CD4-positive, alpha-beta T cell (primary cell): ENCODE results near the gene HTD2. TPM values are rescaled to one million over a fixed set of nuclear protein-coding genes. Genes with fewer than 3 reads are reported as not detected.

Source experiments
- ATAC-seq: fragments of 200-7000 bp; cut with Tn5 transposase; one replicate; pipeline ENCODE4 v1.10.0; 2022; ENCODE audit warnings: mild to moderate bottlenecking; ENCODE audit not compliant: poor library complexity
- CTCF ChIA-PET: fragments of 350-600 bp; sonication (Branson Sonifier 250); formaldehyde crosslinking; loops from one replicate; lab custom pipeline; 2021; ENCODE audit warnings: antibody characterized with exemption, inconsistent platforms; lab: Charles Lee
- POLR2A ChIA-PET: fragments of 350-600 bp; sonication (Branson Sonifier 250); formaldehyde crosslinking; loops from one replicate; lab custom pipeline; 2021; ENCODE audit warnings: antibody characterized with exemption, inconsistent platforms; lab: Charles Lee
- DNase-seq, 14 experiments: peaks; one replicate each; pipeline ENCODE4 v3.0.0-alpha.2; 2013 to 2020; ENCODE audit warnings: mixed read lengths in 2 of 14
- H3K27ac ChIP-seq, 2 donors: one replicate each; pipeline versions ENCODE4 v1.5.1 to v1.7.0; 2013; ENCODE audit warnings: low read length in 2 of 2, low read depth in 1 of 2, mild to moderate bottlenecking in 1 of 2
- H3K27me3 ChIP-seq, 2 experiments: 1 replicate in 1 of 2; 2 replicates in 1 of 2; pipeline versions ENCODE4 v1.6.1 to v1.7.0; 2013; ENCODE audit warnings: low read length in 2 of 2, control low read depth in 1 of 2, mild to moderate bottlenecking in 1 of 2, moderate library complexity in 1 of 2; ENCODE audit not compliant: insufficient read depth in 2 of 2, control insufficient read depth in 1 of 2
- H3K36me3 ChIP-seq: one replicate; pipeline ENCODE4 v1.6.1; 2013; ENCODE audit warnings: low read length, control low read depth; ENCODE audit not compliant: insufficient read depth
- H3K4me1 ChIP-seq: one replicate; pipeline ENCODE4 v1.6.1; 2013; ENCODE audit warnings: low read length, control low read depth; ENCODE audit not compliant: insufficient read depth
- H3K4me3 ChIP-seq: one replicate; pipeline ENCODE4 v1.5.1; 2013; ENCODE audit warnings: mild to moderate bottlenecking, low read length, moderate library complexity
- H3K9me3 ChIP-seq, 2 experiments: 1 replicate in 1 of 2; 2 replicates in 1 of 2; pipeline versions ENCODE4 v1.6.1 to v1.7.0; 2013; ENCODE audit warnings: low read length in 2 of 2, mild to moderate bottlenecking in 2 of 2, control low read depth in 1 of 2, moderate library complexity in 1 of 2; ENCODE audit not compliant: control insufficient read depth in 1 of 2, insufficient read depth in 1 of 2
- H3K27ac Mint-ChIP-seq: one replicate; pipeline ENCODE4 v1.8.0; 2020; ENCODE audit warnings: mixed read lengths
- H3K27me3 Mint-ChIP-seq: one replicate; pipeline ENCODE4 v1.8.0; 2021; ENCODE audit warnings: mixed read lengths
- H3K36me3 Mint-ChIP-seq: one replicate; pipeline ENCODE4 v1.8.0; 2021; ENCODE audit warnings: low read depth, mixed read lengths
- H3K4me1 Mint-ChIP-seq: one replicate; pipeline ENCODE4 v1.8.0; 2021; ENCODE audit warnings: low read depth, mixed read lengths
- H3K4me3 Mint-ChIP-seq: one replicate; pipeline ENCODE4 v1.8.0; 2020; ENCODE audit warnings: mild to moderate bottlenecking, mixed read lengths
- H3K9me3 Mint-ChIP-seq: one replicate; pipeline ENCODE4 v1.8.0; 2020; ENCODE audit warnings: mixed read lengths
- intact Hi-C, 2 experiments: fragments of 100-400 bp; cut with DNase I in 1 of 2; cut with micrococcal nuclease in 1 of 2; formaldehyde crosslinking; loops; one replicate each; pipeline versions ENCODE4 v1.15.1 to v1.9.0; 2023 to 2025; cut with DNase I, micrococcal nuclease
- total RNA-seq, 174 experiments: library from RNA in 2 of 174; stranded (reverse) in 2 of 174; gene quantifications; one replicate each; pipeline ENCODE4 v1.2.3 and lab custom pipeline; 2021 to 2026
- TF ChIP-seq, protein P1 (sequence below): fragments of 200-600 bp; IDR thresholded peaks from one replicate; pipeline ENCODE4 v1.8.0; 2022; ENCODE audit warnings: antibody characterized with exemption, mild to moderate bottlenecking

Gene HTD2
- total RNA-seq, 2 experiments from 2014 or later = 7.2 to 7.3 TPM

DNA sequence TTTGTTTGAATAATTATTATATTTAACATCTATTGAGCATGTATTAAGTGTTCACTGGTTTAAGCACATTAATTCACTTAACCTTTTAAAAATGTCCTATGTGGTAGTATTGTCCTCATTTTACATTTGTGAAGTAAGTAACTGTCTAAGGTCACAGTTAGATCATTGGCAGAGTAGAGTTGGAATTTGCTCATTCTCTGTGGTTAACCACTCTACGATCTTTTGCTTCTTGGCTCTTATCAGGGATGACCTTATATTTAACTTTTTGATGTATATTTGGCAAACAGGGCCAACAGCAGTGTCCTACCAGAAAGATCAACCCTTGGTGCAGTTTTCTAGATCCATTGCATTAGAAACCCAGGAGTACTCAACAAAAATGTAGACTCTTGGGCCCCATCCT lies 60.4 kb downstream of the HTD2 start:
- H3K9me3 Mint-ChIP-seq = no peaks in the 10 kb centered on the region
- H3K4me1 ChIP-seq = peaks cover 4% of the 10 kb centered on the region
- peaks cover 34% of the 10 kb centered on the region for H3K4me1 Mint-ChIP-seq
- TF ChIP-seq, protein P1, sequence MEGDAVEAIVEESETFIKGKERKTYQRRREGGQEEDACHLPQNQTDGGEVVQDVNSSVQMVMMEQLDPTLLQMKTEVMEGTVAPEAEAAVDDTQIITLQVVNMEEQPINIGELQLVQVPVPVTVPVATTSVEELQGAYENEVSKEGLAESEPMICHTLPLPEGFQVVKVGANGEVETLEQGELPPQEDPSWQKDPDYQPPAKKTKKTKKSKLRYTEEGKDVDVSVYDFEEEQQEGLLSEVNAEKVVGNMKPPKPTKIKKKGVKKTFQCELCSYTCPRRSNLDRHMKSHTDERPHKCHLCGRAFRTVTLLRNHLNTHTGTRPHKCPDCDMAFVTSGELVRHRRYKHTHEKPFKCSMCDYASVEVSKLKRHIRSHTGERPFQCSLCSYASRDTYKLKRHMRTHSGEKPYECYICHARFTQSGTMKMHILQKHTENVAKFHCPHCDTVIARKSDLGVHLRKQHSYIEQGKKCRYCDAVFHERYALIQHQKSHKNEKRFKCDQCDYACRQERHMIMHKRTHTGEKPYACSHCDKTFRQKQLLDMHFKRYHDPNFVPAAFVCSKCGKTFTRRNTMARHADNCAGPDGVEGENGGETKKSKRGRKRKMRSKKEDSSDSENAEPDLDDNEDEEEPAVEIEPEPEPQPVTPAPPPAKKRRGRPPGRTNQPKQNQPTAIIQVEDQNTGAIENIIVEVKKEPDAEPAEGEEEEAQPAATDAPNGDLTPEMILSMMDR = no peak
- H3K36me3 ChIP-seq = peaks cover 9% of the 10 kb centered on the region
- no peak overlapping the region for H3K27ac ChIP-seq
- DNase-seq (no peak), ATAC-seq (no peak)
- peaks cover 34% of the 10 kb centered on the region for H3K36me3 Mint-ChIP-seq
- no peak overlapping the region for H3K4me3 ChIP-seq
- H3K27me3 Mint-ChIP-seq = no peaks in the 10 kb centered on the region
- intact Hi-C loops = no loop called here
- H3K27me3 ChIP-seq = no peaks in the 10 kb centered on the region
- CTCF ChIA-PET = no interaction called here
- H3K9me3 ChIP-seq = no peaks in the 10 kb centered on the region
- H3K27ac Mint-ChIP-seq = no peak overlapping the region
- no peak overlapping the region for H3K4me3 Mint-ChIP-seq
- POLR2A ChIA-PET = no interaction called here

DNA sequence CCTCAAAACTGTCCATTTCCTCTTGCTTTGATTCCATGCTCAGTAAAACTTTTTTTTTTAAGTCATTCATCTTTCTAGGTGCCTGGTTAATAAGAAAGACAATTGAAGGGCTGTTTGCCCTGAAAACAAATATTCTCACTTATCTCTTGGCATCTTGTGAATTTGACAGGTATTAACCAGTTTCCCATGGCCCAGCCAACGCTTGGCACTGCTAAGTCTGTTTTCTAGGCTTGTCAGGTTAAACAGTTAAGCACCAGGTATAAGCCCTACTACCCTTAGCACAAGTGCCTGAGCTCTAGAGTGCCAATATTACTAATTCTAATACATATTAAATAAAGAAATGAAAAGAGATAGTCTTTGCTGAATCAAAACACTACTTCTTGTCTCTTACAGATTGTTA lies 62.7 kb downstream of the HTD2 start:
- Histone ChIP-seq H3K36me3 (peaks cover 11% of the 10 kb centered on the region), H3K4me3 (no peak overlapping the region), H3K27me3 (no peaks in the 10 kb centered on the region), H3K9me3 (no peaks in the 10 kb centered on the region), H3K27ac (no peak overlapping the region), H3K4me1 (peaks cover 4% of the 10 kb centered on the region)
- POLR2A ChIA-PET = no interaction called here
- TF ChIP-seq, protein P1 = no peak
- Mint-ChIP-seq H3K27ac (no peak overlapping the region), H3K9me3 (no peaks in the 10 kb centered on the region), H3K4me3 (no peak overlapping the region), H3K27me3 (no peaks in the 10 kb centered on the region), H3K36me3 (peaks cover 36% of the 10 kb centered on the region), H3K4me1 (peaks cover 21% of the 10 kb centered on the region)
- ATAC-seq (no peak), DNase-seq (no peak)
- CTCF ChIA-PET = no interaction called here
- intact Hi-C loops = no loop called here

Other genes starting within 250 kb of the HTD2 start
- under 1 TPM; 0.53 to 0.80 TPM for gene DNASE1L3, start 95.5 kb upstream of the HTD2 start, total RNA-seq
- 1 to 10 TPM in 1 of 2 experiments, under 1 TPM in 1; 0.71 to 1.9 TPM for gene ABHD6, start 68.7 kb upstream of the HTD2 start, total RNA-seq
- 10 to 100 TPM; 17.7 to 19.7 TPM for gene RPP14, start 275 bp upstream of the HTD2 start, total RNA-seq
- 10 to 100 TPM; 12.5 to 14.8 TPM for gene PXK, start 26.4 kb downstream of the HTD2 start, total RNA-seq
- 10 to 100 TPM; 31.1 to 31.5 TPM for gene PDHB, start 127.3 kb downstream of the HTD2 start, total RNA-seq
- 1 to 10 TPM; 3.8 to 5.0 TPM for gene KCTD6, start 185.6 kb downstream of the HTD2 start, total RNA-seq
- gene ACOX2, start 230.7 kb downstream of the HTD2 start, total RNA-seq = not detected